Upper lobe of left lung (tissue), 6 donors: ENCODE results near the gene CERS6. TPM values are rescaled to one million over a fixed set of nuclear protein-coding genes. Genes with fewer than 3 reads are reported as not detected.
A peak's percentile ranks its signal among the peaks of the same experiment; 100 is the strongest.
"Not testable (repeated sequence)": the region's sequence is repeated elsewhere in the genome, so short reads cannot be mapped to it uniquely, and the experiment has no call there.

Experiments used
- ATAC-seq, 2 donors: fragments of 200-7000 bp; cut with Tn5 transposase; one replicate each; pipeline ENCODE4 v1.9.1; 2022; ENCODE audit warnings: mild to moderate bottlenecking in 2 of 2, moderate library complexity in 2 of 2; ENCODE audit not compliant: low FRiP score in 2 of 2
- DNase-seq, 2 donors: peaks; one replicate each; pipeline ENCODE4 v3.0.0-alpha.2; 2019 to 2020
- H3K27ac ChIP-seq, 4 donors: fragments of 200-600 bp; sonication (generic); one replicate each; pipeline ENCODE4 v1.5.1; 2016 to 2019
- H3K27me3 ChIP-seq, 4 donors: fragments of 200-600 bp; sonication (generic); one replicate each; pipeline ENCODE4 v1.5.1; 2017 to 2019
- H3K36me3 ChIP-seq, 4 donors: fragments of 200-600 bp; sonication (generic); one replicate each; pipeline ENCODE4 v1.5.1; 2016 to 2019
- H3K4me1 ChIP-seq, 4 donors: fragments of 200-600 bp; sonication (generic); one replicate each; pipeline ENCODE4 v1.5.1; 2018 to 2019
- H3K4me3 ChIP-seq, 4 donors: fragments of 200-600 bp; sonication (generic); one replicate each; pipeline ENCODE4 v1.5.1; 2017 to 2019; ENCODE audit warnings: mild to moderate bottlenecking in 2 of 4, moderate library complexity in 1 of 4
- H3K9me3 ChIP-seq, 4 donors: fragments of 200-600 bp; sonication (generic); one replicate each; pipeline ENCODE4 v1.5.1; 2018 to 2019
- EP300 ChIP-seq, 4 donors: sonication (generic); formaldehyde crosslinking; IDR thresholded peaks; one replicate each; pipeline ENCODE4 v1.5.1; 2017; ENCODE audit warnings: antibody characterized with exemption in 4 of 4, control low read depth in 2 of 4
- POLR2A ChIP-seq, 4 donors: fragments of 450-650 bp; IDR thresholded peaks; one replicate each; pipeline ENCODE4 v1.5.1; 2016 to 2017; ENCODE audit warnings: antibody characterized with exemption in 4 of 4, mild to moderate bottlenecking in 2 of 4
- POLR2AphosphoS5 ChIP-seq, 2 donors: sonication (generic); formaldehyde crosslinking; IDR thresholded peaks; one replicate each; pipeline ENCODE4 v1.5.1; 2017; ENCODE audit warnings: antibody characterized with exemption in 2 of 2
- WGBS, 2 donors: methylation state at CpG; one replicate each; pipeline ENCODE4 v1.1.5; 2017 to 2018; 5-methylcytosine and 5-hydroxymethylcytosine counted together
- total RNA-seq, 6 donors: library from RNA; depleted of rRNA in 4 of 6; stranded (reverse); fragments of >200 nt in 4 of 6; gene quantifications; one replicate each; pipeline versions ENCODE4 v1.1.0 to v1.2.1, GENCODE V29; 2016 to 2021
- TF ChIP-seq, protein P1 (sequence below), 6 experiments: fragments of 450-650 bp in 4 of 6; fragments of 200-600 bp in 2 of 6; sonication (generic) in 2 of 6; IDR thresholded peaks; one replicate each; pipeline ENCODE4 v1.5.1; 2016 to 2019; ENCODE audit warnings: antibody characterized with exemption in 6 of 6
- donor health status: DM: no; HTN: no; CAD: no; lungs with moderate emphysema.
- donor health status: DM: no; HTN: yes; CAD: no; lungs with severe emphysema.

The CERS6 gene
- total RNA-seq, 6 donors from 2014 or later: 7.3 to 24.7 (median 16.6) TPM

DNA sequence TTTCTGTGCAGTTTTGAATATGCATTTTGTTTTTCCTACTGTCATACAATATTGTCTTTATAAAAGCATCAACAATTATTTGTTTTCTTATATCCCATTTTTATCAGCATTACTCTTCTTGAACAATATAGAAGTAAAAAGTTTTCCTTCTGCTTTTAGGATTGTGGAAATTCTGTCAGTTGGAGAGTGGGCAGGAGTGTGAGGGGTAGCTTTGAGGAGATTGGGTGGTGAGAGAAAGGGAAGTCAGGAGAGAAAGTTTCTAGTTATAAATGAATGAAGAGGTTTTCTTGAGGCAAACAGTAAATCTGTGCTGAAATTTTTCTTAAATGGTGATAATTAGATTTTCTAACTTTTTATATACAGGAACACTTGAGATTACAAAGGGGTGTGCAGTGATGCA is 194.7 kb downstream of the CERS6 start:
- H3K27ac ChIP-seq: no peak overlapping the region
- no peaks in the 10 kb centered on the region for H3K9me3 ChIP-seq
- TF ChIP-seq, protein P1, sequence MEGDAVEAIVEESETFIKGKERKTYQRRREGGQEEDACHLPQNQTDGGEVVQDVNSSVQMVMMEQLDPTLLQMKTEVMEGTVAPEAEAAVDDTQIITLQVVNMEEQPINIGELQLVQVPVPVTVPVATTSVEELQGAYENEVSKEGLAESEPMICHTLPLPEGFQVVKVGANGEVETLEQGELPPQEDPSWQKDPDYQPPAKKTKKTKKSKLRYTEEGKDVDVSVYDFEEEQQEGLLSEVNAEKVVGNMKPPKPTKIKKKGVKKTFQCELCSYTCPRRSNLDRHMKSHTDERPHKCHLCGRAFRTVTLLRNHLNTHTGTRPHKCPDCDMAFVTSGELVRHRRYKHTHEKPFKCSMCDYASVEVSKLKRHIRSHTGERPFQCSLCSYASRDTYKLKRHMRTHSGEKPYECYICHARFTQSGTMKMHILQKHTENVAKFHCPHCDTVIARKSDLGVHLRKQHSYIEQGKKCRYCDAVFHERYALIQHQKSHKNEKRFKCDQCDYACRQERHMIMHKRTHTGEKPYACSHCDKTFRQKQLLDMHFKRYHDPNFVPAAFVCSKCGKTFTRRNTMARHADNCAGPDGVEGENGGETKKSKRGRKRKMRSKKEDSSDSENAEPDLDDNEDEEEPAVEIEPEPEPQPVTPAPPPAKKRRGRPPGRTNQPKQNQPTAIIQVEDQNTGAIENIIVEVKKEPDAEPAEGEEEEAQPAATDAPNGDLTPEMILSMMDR (IDR thresholded peaks at IDR 0.05): no peak
- TF ChIP-seq POLR2AphosphoS5 (IDR thresholded peaks at IDR 0.05) (no peak), EP300 (IDR thresholded peaks at IDR 0.05) (no peak), POLR2A (IDR thresholded peaks at IDR 0.05) (no peak)
- DNase-seq (no peak), ATAC-seq (no peak)
- no peaks in the 10 kb centered on the region for H3K27me3 ChIP-seq
- no peaks in the 10 kb centered on the region for H3K36me3 ChIP-seq
- no peak overlapping the region for H3K4me3 ChIP-seq
- peaks cover 0 to 8% (median 2%) of the 10 kb centered on the region in 4 donors for H3K4me1 ChIP-seq

DNA sequence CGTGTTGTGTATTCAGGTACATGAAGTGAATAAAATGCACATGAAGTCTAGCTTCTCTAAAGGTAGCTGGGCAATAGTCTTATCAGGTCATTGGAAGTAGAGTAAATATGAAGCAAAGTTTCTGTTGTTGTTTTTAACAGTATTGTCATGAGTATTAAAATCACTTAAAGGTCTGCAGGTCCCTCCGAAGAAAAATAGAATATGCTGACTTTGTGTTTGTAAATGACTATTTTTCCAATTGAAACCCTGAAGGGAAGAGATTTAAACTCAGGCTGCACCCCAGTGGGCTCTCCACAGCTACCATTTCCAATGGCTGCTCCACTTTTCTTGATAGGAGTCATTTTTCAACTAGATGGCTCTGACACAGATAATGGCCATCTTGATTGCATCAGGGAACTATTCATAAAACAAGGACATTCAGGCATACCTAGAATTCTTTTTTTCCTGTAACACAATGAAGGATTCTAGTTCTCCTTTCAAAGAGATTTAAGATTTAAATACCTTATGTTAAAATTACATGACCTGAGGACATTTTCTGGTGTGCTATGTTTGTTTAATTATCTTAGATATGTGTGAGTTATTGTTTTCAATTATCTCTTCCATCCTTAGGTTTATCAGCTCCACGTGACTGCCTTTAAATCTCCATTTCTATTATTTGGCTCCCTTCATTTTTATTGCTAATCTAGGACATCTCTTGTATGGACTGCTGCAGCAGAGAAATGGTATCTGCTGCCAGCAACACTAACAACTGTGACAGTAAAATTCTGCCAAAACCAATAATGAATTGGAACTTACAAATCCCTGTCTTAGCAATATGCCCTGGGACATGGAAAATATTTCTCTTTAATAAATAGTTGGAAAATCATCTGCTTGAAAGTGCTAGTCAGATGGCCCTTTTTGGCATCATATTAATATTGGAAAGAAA is 197.2 kb downstream of the CERS6 start:
- no peak for ATAC-seq
- H3K27ac ChIP-seq: no peak overlapping the region
- H3K4me1 ChIP-seq: peaks cover 0 to 8% (median 2%) of the 10 kb centered on the region in 4 donors
- DNase-seq: no peak
- no peak overlapping the region for H3K4me3 ChIP-seq
- TF ChIP-seq EP300 (IDR thresholded peaks at IDR 0.05): no peak
- TF ChIP-seq, protein P1 (IDR thresholded peaks at IDR 0.05): no peak
- no peak for TF ChIP-seq POLR2AphosphoS5 (IDR thresholded peaks at IDR 0.05)
- no peak for TF ChIP-seq POLR2A (IDR thresholded peaks at IDR 0.05)
- H3K9me3 ChIP-seq: no peaks in the 10 kb centered on the region
- H3K36me3 ChIP-seq: no peaks in the 10 kb centered on the region
- WGBS, 2 donors: 55 to 82% methylated on average over 3 of the region's 3 CpGs
- no peaks in the 10 kb centered on the region for H3K27me3 ChIP-seq

DNA sequence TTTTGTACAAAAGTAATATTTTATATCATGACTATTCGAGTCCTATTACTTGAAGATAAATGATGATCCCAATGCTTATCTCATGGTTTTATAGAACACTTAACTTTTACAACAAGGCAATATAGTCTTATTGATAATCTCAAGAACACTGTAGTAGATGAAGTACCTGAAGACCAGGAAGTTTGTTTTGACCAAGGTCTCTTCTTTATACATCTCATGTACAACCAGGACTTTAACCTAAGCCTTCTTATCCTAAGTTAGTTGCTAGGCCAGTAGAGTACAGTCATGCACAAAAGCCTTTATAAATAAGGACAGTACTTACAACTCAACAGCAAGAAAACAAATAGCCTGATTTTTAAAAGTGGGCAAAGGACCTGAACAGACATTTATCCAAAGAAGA is 198.6 kb downstream of the CERS6 start:
- H3K4me1 ChIP-seq: no peaks in the 10 kb centered on the region
- ATAC-seq (no peak), DNase-seq (no peak)
- no peaks in the 10 kb centered on the region for H3K27me3 ChIP-seq
- no peak for TF ChIP-seq POLR2AphosphoS5 (IDR thresholded peaks at IDR 0.05)
- no peak for TF ChIP-seq EP300 (IDR thresholded peaks at IDR 0.05)
- TF ChIP-seq POLR2A (IDR thresholded peaks at IDR 0.05): no peak
- TF ChIP-seq, protein P1 (IDR thresholded peaks at IDR 0.05): no peak
- 92 to 93% methylated on average over 1 of the region's 1 CpG for WGBS, 2 donors
- H3K27ac ChIP-seq: no peak overlapping the region
- H3K4me3 ChIP-seq: no peak overlapping the region
- no peaks in the 10 kb centered on the region for H3K9me3 ChIP-seq
- no peaks in the 10 kb centered on the region for H3K36me3 ChIP-seq

DNA sequence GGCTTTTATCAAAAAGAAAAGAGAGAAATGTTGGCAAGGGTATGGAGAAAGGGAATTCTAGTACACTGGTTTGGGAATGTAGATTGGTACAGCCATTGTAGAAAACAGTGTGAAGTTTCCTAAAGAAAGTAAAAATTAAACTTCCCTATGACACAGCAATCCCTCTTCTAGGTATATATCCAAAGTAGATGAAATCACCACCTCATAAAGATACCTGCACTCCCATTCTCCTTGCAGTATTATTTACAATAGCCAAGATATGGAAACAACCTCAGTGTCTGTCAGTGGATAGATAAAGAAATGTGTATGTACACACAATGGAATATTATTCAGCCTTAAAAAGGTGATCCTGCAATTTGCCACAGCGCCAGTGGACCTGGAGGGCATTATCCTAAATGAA is 199.1 kb downstream of the CERS6 start:
- Histone ChIP-seq H3K27ac (no peak overlapping the region), H3K4me1 (no peaks in the 10 kb centered on the region), H3K36me3 (no peaks in the 10 kb centered on the region), H3K4me3 (no peak overlapping the region), H3K9me3 (no peaks in the 10 kb centered on the region), H3K27me3 (no peaks in the 10 kb centered on the region)
- 92 to 94% methylated on average over 1 of the region's 1 CpG for WGBS, 2 donors
- ATAC-seq (no peak), DNase-seq (no peak)
- TF ChIP-seq, protein P1 (IDR thresholded peaks at IDR 0.05): no peak
- TF ChIP-seq POLR2AphosphoS5 (IDR thresholded peaks at IDR 0.05) (no peak), EP300 (IDR thresholded peaks at IDR 0.05) (no peak), POLR2A (IDR thresholded peaks at IDR 0.05) (no peak)

DNA sequence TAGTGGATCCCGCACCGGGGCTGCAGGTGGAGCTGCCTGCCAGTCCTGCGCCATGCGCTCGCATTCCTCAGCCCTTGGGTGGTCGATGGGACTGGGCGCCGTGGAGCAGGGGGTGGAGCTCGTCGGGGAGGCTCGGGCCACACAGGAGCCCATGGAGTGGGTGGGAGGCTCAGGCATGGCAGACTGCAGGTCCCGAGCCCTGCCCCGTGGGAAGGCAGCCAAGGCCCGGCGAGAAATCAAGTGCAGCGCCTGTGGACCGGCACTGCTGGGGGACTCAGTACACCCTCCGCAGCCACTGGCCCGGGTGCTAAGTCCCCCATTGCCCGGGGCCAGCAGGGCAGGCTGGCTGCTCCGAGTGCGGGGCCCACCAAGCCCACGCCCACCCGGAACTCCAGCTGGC is 201.3 kb downstream of the CERS6 start:
- 96 to 100% methylated on average over 3 to 20 of the region's 24 CpGs for WGBS, 2 donors
- DNase-seq: peak in 1 of 2 donors; percentile 79
- ATAC-seq, H3K4me1 ChIP-seq, H3K27ac ChIP-seq, H3K27me3 ChIP-seq, H3K4me3 ChIP-seq, H3K36me3 ChIP-seq, H3K9me3 ChIP-seq: not testable (repeated sequence)
